ENCODE measurements around the gene VSTM2B. TPM values are rescaled to one million over a fixed set of nuclear protein-coding genes. Genes with fewer than 3 reads are reported as not detected.

VSTM2B gene
- total and polyA plus RNA-seq, 2 donors from 2014 or later = not detected

GRCh38 chr19:29576761-29577648, 51.2 kb downstream of the VSTM2B start:
- H3K27ac ChIP-seq (ENCODE audit: low read depth in 2 of 2, low read length in 2 of 2) = no peak overlapping the region
- TF ChIP-seq CTCF (IDR thresholded peaks at IDR 0.05; ENCODE audit: borderline replicate concordance, extremely low read depth, insufficient read depth) = no peak
- no peak overlapping the region for H3K4me3 ChIP-seq (ENCODE audit: low read length in 3 of 3)
- DNase-seq = peak in 1 of 5 donors; percentile 37
- H3K27me3 ChIP-seq (ENCODE audit: control insufficient read depth, insufficient read depth, low read length) = peaks cover 2% of the 10 kb centered on the region
- no peak overlapping the region for H3K9ac ChIP-seq (ENCODE audit: low read length in 3 of 3)
- intact Hi-C loops (cut with DNase I) = no loop called here
- no peak for FAIRE-seq
- H3K4me1 ChIP-seq (ENCODE audit: control insufficient read depth in 2 of 3, insufficient read depth in 2 of 3, low read depth in 1 of 3, low read length in 3 of 3) = no peaks in the 10 kb centered on the region
- peaks cover 0 to 4% (median 0%) of the 10 kb centered on the region in 3 donors for H3K9me3 ChIP-seq (ENCODE audit: control insufficient read depth in 2 of 3, insufficient read depth in 1 of 3, low read length in 3 of 3)
- no peaks in the 10 kb centered on the region for H3K36me3 ChIP-seq (ENCODE audit: control insufficient read depth in 2 of 3, insufficient read depth in 3 of 3, low read length in 3 of 3)

GRCh38 chr19:29577649-29577963, 51.8 kb downstream of the VSTM2B start:
- H3K27ac ChIP-seq (ENCODE audit: low read depth in 2 of 2, low read length in 2 of 2) = no peak overlapping the region
- intact Hi-C loops (cut with DNase I) = no loop called here
- no peak overlapping the region for H3K9ac ChIP-seq (ENCODE audit: low read length in 3 of 3)
- FAIRE-seq = no peak
- peaks cover 0 to 4% (median 0%) of the 10 kb centered on the region in 3 donors for H3K9me3 ChIP-seq (ENCODE audit: control insufficient read depth in 2 of 3, insufficient read depth in 1 of 3, low read length in 3 of 3)
- no peak for TF ChIP-seq CTCF (IDR thresholded peaks at IDR 0.05; ENCODE audit: borderline replicate concordance, extremely low read depth, insufficient read depth)
- H3K36me3 ChIP-seq (ENCODE audit: control insufficient read depth in 2 of 3, insufficient read depth in 3 of 3, low read length in 3 of 3) = no peaks in the 10 kb centered on the region
- H3K27me3 ChIP-seq (ENCODE audit: control insufficient read depth, insufficient read depth, low read length) = peaks cover 2% of the 10 kb centered on the region
- no peaks in the 10 kb centered on the region for H3K4me1 ChIP-seq (ENCODE audit: control insufficient read depth in 2 of 3, insufficient read depth in 2 of 3, low read depth in 1 of 3, low read length in 3 of 3)
- peak in 1 of 5 donors; percentile 37 for DNase-seq
- H3K4me3 ChIP-seq (ENCODE audit: low read length in 3 of 3) = no peak overlapping the region

GRCh38 chr19:29578349-29578748, 52.6 kb downstream of the VSTM2B start:
- Histone ChIP-seq H3K9me3 (ENCODE audit: control insufficient read depth in 2 of 3, insufficient read depth in 1 of 3, low read length in 3 of 3) (peaks cover 0 to 4% (median 0%) of the 10 kb centered on the region in 3 donors), H3K4me3 (ENCODE audit: low read length in 3 of 3) (no peak overlapping the region), H3K27ac (ENCODE audit: low read depth in 2 of 2, low read length in 2 of 2) (no peak overlapping the region), H3K27me3 (ENCODE audit: control insufficient read depth, insufficient read depth, low read length) (no peaks in the 10 kb centered on the region), H3K36me3 (ENCODE audit: control insufficient read depth in 2 of 3, insufficient read depth in 3 of 3, low read length in 3 of 3) (no peaks in the 10 kb centered on the region), H3K9ac (ENCODE audit: low read length in 3 of 3) (no peak overlapping the region), H3K4me1 (ENCODE audit: control insufficient read depth in 2 of 3, insufficient read depth in 2 of 3, low read depth in 1 of 3, low read length in 3 of 3) (no peaks in the 10 kb centered on the region)
- FAIRE-seq = no peak
- intact Hi-C loops (cut with DNase I) = no loop called here
- no peak for DNase-seq
- no peak for TF ChIP-seq CTCF (IDR thresholded peaks at IDR 0.05; ENCODE audit: borderline replicate concordance, extremely low read depth, insufficient read depth)
